Panc1 (cell line): Measurements from ENCODE around the gene ERFL. TPM values are rescaled to one million over a fixed set of nuclear protein-coding genes. Genes with fewer than 3 reads are reported as not detected.
A peak's percentile ranks its signal among the peaks of the same experiment; 100 is the strongest.
"Not testable (repeated sequence)": the region's sequence is repeated elsewhere in the genome, so short reads cannot be mapped to it uniquely, and the experiment has no call there.

Experiments
- ATAC-seq: fragments of 200-7000 bp; cut with Tn5 transposase; 2 replicates; pipeline ENCODE4 v1.9.1; 2020; ENCODE audit warnings: mild to moderate bottlenecking, moderate library complexity
- BruUV-seq: library from RNA; stranded (reverse); fragments of 400-500 nt; replicated peaks from 2 replicates; lab custom pipeline; 2021; lab: Mats Ljungman, UMichigan
- CTCF ChIA-PET: fragments of 300-600 bp; sonication (Branson Sonifier 250); formaldehyde crosslinking; loops from one replicate; lab custom pipeline; 2022; ENCODE audit warnings: antibody characterized with exemption; lab: Charles Lee
- POLR2A ChIA-PET: fragments of 300-600 bp; sonication (Branson Sonifier 250); formaldehyde crosslinking; loops from one replicate; lab custom pipeline; 2022; ENCODE audit warnings: antibody characterized with exemption; lab: Charles Lee
- DNase-seq: peaks from one replicate; pipeline ENCODE4 v3.0.0-alpha.2; 2010; ENCODE audit warnings: low read depth, low spot score
- H3K27ac ChIP-seq: 2 replicates; pipeline ENCODE4 v1.5.1; 2011; ENCODE audit warnings: mild to moderate bottlenecking, low read length, inconsistent platforms
- H3K27me3 ChIP-seq: fragments of 200-500 bp; sonication (Bioruptor generic); 2 replicates; pipeline ENCODE4 v1.6.0; 2014; ENCODE audit warnings: low read length, inconsistent platforms; ENCODE audit not compliant: control insufficient read depth, insufficient read depth
- H3K36me3 ChIP-seq: fragments of 200-500 bp; sonication (Bioruptor generic); 2 replicates; pipeline ENCODE4 v1.5.1; 2014; ENCODE audit warnings: inconsistent platforms, mild to moderate bottlenecking, low read length, moderate library complexity; ENCODE audit not compliant: control insufficient read depth, insufficient read depth
- H3K4me1 ChIP-seq: 2 replicates; pipeline ENCODE4 v1.5.1; 2011; ENCODE audit warnings: inconsistent platforms, mild to moderate bottlenecking, low read length, moderate library complexity; ENCODE audit not compliant: control insufficient read depth, insufficient read depth
- H3K4me3 ChIP-seq, 2 experiments: 2 replicates each; pipeline ENCODE4 v1.5.1; 2011 to 2012; ENCODE audit warnings: low read depth in 2 of 2, low read length in 2 of 2, mild to moderate bottlenecking in 2 of 2, inconsistent platforms in 1 of 2, moderate library complexity in 1 of 2
- H3K9me3 ChIP-seq: fragments of 200-500 bp; sonication (Bioruptor generic); 2 replicates; pipeline ENCODE4 v1.5.1; 2014; ENCODE audit warnings: low read depth, mild to moderate bottlenecking, inconsistent platforms, low read length, moderate library complexity; ENCODE audit not compliant: control insufficient read depth, insufficient read depth
- POLR2AphosphoS5 ChIP-seq: IDR thresholded peaks from 2 replicates; pipeline ENCODE4 v1.6.1; 2012; ENCODE audit warnings: mild to moderate bottlenecking, low read depth, low read length, moderate library complexity
- SIN3A ChIP-seq: IDR thresholded peaks from 2 replicates; pipeline ENCODE4 v1.6.1; 2012; ENCODE audit warnings: low read depth, mild to moderate bottlenecking, low read length, moderate library complexity, borderline replicate concordance; ENCODE audit not compliant: insufficient read depth
- TCF7L2 ChIP-seq: IDR thresholded peaks from 2 replicates; pipeline ENCODE4 v1.6.1; 2011; ENCODE audit warnings: mild to moderate bottlenecking, low read depth, low read length, inconsistent platforms
- in situ Hi-C: cut with HindIII; loops from 2 replicates; pipeline ENCODE4 v1.10.0; 2016; ENCODE audit warnings: low sequenced_read_pairs, low pct_unique_long_range_greater_than_20kb
- intact Hi-C: fragments of 100-400 bp; cut with micrococcal nuclease; formaldehyde crosslinking; loops from one replicate; pipeline ENCODE4 v1.10.0; 2022; ENCODE audit not compliant: unreplicated experiment
- total RNA-seq: library from RNA; stranded (reverse); gene quantifications from one replicate; pipeline ENCODE4 v1.2.1, GENCODE V29; 2021; ENCODE audit not compliant: unreplicated experiment
- TF ChIP-seq, protein P1 (sequence below), 2 experiments: IDR thresholded peaks; 2 replicates each; pipeline ENCODE4 v1.6.1; 2011 to 2012; ENCODE audit warnings: low read depth in 2 of 2, control low read depth in 1 of 2, low read length in 1 of 2, mild to moderate bottlenecking in 1 of 2, moderate library complexity in 1 of 2; ENCODE audit not compliant: insufficient read depth in 1 of 2
- TF ChIP-seq, protein P2 (sequence below): fragments of 450-650 bp; IDR thresholded peaks from 2 replicates; pipeline ENCODE4 v1.5.1; 2017; ENCODE audit warnings: mild to moderate bottlenecking

The ERFL gene
- total RNA-seq, 1 experiment from 2014 or later: 0.18 TPM

DNA sequence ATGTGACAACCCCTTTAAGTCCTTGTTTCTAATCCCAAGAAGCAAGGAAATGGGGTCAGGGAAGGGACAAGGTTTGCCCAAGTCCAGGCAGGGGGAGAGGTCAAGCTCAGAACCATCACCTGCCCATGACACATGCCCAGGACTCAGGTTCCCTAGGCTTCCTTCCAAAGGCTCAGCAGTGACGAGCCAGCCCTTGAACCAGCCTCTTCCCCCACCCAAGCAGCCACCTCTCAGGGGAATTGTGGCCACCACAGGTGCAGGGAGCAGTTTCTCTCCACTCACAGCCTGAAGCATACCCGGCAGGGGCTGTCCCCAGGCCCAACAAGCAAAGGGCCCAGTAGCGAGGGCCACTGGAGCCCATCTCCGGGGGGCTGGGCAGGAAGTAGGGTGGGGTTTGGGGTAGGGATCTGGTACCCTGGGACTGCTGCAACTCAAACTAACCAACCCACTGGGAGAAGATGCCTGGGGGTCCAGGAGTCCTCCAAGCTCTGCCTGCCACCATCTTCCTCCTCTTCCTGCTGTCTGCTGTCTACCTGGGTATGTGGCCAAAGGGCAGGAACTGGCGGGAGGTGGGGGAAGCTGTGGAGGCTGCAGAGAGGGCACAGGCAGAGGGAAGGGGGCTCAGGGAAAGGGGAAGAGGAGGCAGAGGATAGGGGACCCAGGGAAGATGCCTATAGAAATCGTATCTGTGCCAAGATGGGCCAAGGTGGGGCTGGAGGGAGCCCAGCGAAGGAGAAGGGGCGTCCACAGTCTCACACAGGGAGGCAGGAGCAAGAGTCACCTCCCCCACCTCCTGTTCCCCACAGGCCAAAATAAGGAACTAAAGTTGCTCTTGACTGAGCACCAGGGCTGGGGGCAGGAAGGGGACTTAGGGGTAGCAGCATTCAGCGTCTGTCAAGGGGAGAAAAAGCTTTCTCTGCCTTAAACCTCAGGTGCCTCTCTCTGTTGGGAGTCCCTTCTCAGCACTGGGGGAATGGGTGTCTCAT is 51.1 kb downstream of the ERFL start, which contains the start of gene CD79A:
Gene CD79A, plus strand, starts transcription at position 433 of the 986 bp plus-strand sequence. Its CDS starts 26 bp downstream, at position 459.
- no peak within 1 kb of the TSS for H3K4me3 ChIP-seq
- DNase-seq: no peak
- ChIA-PET POLR2A (no interaction called here), CTCF (no interaction called here)
- no peak within 1 kb of the TSS for H3K27ac ChIP-seq
- intact Hi-C loops: loop anchor here (5.0 kb wide), 1 partner anchor 80 kb away; the partner anchor contains the start of gene RABAC1
- ATAC-seq: no peak
- no peaks in the 10 kb centered on the region for H3K9me3 ChIP-seq
- no peaks in the 10 kb centered on the region for H3K27me3 ChIP-seq
- BruUV-seq: no TSS peak
- H3K36me3 ChIP-seq: no peaks in the 10 kb centered on the region
- in situ Hi-C loops: no loop called here
- peaks cover 3% of the 10 kb centered on the region; the same call in 1 of the 2 replicates for H3K4me1 ChIP-seq
- TF ChIP-seq, protein P1, sequence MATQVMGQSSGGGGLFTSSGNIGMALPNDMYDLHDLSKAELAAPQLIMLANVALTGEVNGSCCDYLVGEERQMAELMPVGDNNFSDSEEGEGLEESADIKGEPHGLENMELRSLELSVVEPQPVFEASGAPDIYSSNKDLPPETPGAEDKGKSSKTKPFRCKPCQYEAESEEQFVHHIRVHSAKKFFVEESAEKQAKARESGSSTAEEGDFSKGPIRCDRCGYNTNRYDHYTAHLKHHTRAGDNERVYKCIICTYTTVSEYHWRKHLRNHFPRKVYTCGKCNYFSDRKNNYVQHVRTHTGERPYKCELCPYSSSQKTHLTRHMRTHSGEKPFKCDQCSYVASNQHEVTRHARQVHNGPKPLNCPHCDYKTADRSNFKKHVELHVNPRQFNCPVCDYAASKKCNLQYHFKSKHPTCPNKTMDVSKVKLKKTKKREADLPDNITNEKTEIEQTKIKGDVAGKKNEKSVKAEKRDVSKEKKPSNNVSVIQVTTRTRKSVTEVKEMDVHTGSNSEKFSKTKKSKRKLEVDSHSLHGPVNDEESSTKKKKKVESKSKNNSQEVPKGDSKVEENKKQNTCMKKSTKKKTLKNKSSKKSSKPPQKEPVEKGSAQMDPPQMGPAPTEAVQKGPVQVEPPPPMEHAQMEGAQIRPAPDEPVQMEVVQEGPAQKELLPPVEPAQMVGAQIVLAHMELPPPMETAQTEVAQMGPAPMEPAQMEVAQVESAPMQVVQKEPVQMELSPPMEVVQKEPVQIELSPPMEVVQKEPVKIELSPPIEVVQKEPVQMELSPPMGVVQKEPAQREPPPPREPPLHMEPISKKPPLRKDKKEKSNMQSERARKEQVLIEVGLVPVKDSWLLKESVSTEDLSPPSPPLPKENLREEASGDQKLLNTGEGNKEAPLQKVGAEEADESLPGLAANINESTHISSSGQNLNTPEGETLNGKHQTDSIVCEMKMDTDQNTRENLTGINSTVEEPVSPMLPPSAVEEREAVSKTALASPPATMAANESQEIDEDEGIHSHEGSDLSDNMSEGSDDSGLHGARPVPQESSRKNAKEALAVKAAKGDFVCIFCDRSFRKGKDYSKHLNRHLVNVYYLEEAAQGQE (IDR thresholded peaks at IDR 0.05; ENCODE audit: insufficient read depth in 1 of 2, low read depth in 2 of 2, low read length in 1 of 2): no peak
- no peak for TF ChIP-seq SIN3A
- TF ChIP-seq POLR2AphosphoS5: no peak

DNA sequence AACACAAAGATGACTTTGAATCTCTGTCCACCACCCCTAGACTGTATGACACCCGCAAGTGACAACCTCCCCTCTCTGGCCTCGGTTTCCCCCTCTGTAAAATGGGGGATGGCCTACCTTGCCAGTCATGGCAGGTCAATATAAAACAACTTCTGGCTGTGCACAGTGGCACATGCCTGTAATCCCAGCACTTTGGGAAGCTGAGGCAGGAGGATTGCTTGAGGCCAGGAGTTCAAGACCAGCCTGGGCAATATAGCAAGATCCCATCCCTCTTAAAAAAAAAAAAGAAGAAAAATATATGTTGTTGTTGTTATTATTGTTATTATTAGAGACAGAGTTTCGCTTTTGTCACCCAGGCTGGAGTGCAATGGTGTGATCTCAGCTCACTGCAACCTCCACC is 52.3 kb downstream of the ERFL start:
- intact Hi-C loops: loop anchor here (5.0 kb wide), 1 partner anchor 81 kb away; the partner anchor contains the start of gene RABAC1
- H3K27me3 ChIP-seq, CTCF ChIA-PET, BruUV-seq, H3K4me3 ChIP-seq, H3K36me3 ChIP-seq, H3K9me3 ChIP-seq, H3K4me1 ChIP-seq, DNase-seq, POLR2A ChIA-PET, in situ Hi-C loops, ATAC-seq, H3K27ac ChIP-seq: not testable (repeated sequence)

DNA sequence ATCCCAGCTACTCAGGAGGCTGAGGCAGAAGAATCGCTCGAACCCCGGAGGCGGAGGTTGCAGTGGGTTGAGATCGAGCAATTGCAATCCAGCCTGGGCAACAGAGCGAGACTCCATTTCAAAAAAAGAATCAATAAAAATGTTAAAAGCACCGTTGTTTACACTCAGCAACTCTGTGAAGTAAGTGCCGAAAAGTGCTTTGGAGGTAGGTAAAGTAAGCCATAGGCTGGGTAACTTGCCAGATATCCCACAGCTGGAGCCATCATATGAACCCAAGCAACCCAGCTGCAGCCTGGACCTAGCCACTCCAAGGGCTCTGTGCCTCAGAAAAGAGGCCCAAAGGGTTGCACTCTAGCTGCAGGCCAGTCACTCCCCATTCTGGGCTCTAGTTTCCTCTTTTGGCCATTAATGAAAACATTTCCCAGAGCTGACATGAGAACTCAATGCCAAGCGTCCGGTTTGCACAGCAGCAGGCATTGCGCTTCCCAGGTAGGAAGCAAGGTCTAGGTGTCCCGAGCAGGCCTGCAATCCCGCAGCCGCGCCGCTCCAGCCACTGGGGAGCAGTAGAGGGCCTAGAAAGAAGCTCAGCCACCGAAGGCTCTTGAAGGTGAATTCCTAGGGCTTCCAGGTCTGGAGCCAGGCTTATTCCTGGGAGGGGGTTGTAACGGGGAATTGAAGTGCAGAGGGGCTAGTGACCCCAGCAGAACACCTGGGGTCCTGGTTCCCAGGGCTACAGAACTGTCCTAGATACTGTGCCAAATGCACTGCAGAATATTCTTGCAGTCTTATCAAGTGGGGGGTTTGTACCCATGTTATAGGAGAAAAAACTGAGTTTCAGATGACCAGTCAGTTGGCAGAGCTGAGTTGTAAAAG is 55.2 kb downstream of the ERFL start:
- H3K27ac ChIP-seq: no peak overlapping the region
- CTCF ChIA-PET: interaction anchor here (0.9 kb wide), 1 partner anchor 42 kb away, joined by 3 read pairs; no protein-coding TSS in a partner anchor
- in situ Hi-C loops: no loop called here

More for the DNA sequence above, 55.2 kb downstream of the ERFL start:
- ATAC-seq: peak; percentile 84
- intact Hi-C loops: no loop called here
- no peaks in the 10 kb centered on the region for H3K9me3 ChIP-seq
- no peaks in the 10 kb centered on the region for H3K27me3 ChIP-seq
- H3K4me3 ChIP-seq: no peak overlapping the region
- H3K36me3 ChIP-seq: no peaks in the 10 kb centered on the region; the same call in 1 of the 2 replicates
- DNase-seq: peak; percentile 53
- TF ChIP-seq POLR2AphosphoS5: peak; percentile 83
- TF ChIP-seq, protein P1 (IDR thresholded peaks at IDR 0.05; ENCODE audit: insufficient read depth in 1 of 2, low read depth in 2 of 2, low read length in 1 of 2): no peak
- no peak for TF ChIP-seq TCF7L2
- TF ChIP-seq, protein P2, sequence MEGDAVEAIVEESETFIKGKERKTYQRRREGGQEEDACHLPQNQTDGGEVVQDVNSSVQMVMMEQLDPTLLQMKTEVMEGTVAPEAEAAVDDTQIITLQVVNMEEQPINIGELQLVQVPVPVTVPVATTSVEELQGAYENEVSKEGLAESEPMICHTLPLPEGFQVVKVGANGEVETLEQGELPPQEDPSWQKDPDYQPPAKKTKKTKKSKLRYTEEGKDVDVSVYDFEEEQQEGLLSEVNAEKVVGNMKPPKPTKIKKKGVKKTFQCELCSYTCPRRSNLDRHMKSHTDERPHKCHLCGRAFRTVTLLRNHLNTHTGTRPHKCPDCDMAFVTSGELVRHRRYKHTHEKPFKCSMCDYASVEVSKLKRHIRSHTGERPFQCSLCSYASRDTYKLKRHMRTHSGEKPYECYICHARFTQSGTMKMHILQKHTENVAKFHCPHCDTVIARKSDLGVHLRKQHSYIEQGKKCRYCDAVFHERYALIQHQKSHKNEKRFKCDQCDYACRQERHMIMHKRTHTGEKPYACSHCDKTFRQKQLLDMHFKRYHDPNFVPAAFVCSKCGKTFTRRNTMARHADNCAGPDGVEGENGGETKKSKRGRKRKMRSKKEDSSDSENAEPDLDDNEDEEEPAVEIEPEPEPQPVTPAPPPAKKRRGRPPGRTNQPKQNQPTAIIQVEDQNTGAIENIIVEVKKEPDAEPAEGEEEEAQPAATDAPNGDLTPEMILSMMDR: peak; percentile 84
- no peak; the same call in 1 of the 2 replicates for TF ChIP-seq SIN3A
- POLR2A ChIA-PET: interaction anchor here (1.3 kb wide), 1 partner anchor 78 kb away, joined by 11 read pairs; no protein-coding TSS in a partner anchor
- no TSS peak for BruUV-seq
- H3K4me1 ChIP-seq: peaks cover 4% of the 10 kb centered on the region
